ENCODE measurements around the gene PACSIN3. TPM values are rescaled to one million over a fixed set of nuclear protein-coding genes. Genes with fewer than 3 reads are reported as not detected.
A peak's percentile ranks its signal among the peaks of the same experiment; 100 is the strongest.
"Not testable (repeated sequence)": the region's sequence is repeated elsewhere in the genome, so short reads cannot be mapped to it uniquely, and the experiment has no call there.

The PACSIN3 gene
- total RNA-seq, 1 donor from 2014 or later = 69.4 TPM

DNA sequence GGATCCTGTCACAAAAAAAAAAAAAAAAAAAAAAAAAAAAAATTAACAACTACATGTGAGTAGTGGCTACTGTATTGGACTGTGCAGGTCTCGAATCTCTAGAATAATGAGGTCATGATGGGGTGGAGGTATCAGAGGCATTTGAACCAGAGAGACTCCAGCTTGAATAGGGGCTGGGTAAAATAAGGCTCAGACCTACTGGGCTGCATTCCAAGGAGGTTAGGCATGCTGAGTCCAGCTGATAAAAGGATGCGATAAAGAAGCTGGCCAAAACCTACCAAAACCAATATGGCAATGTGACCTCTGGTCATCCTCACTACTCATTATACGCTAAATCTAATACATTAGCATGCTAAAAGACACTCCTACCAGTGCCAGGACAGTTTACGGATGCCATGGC, 5.9 kb upstream of the PACSIN3 start:
- Mint-ChIP-seq H3K27me3 (ENCODE audit: low read depth) (no peaks in the 10 kb centered on the region), H3K9me3 (ENCODE audit: low read depth) (no peaks in the 10 kb centered on the region), H3K4me3 (ENCODE audit: unreplicated experiment) (no peak overlapping the region), H3K27ac (ENCODE audit: unreplicated experiment) (no peak overlapping the region), H3K4me1 (ENCODE audit: low read depth) (peaks cover 45% of the 10 kb centered on the region), H3K36me3 (ENCODE audit: low read depth) (no peaks in the 10 kb centered on the region)
- no peak for DNase-seq (ENCODE audit: low spot score)
- TF ChIP-seq, protein P1, sequence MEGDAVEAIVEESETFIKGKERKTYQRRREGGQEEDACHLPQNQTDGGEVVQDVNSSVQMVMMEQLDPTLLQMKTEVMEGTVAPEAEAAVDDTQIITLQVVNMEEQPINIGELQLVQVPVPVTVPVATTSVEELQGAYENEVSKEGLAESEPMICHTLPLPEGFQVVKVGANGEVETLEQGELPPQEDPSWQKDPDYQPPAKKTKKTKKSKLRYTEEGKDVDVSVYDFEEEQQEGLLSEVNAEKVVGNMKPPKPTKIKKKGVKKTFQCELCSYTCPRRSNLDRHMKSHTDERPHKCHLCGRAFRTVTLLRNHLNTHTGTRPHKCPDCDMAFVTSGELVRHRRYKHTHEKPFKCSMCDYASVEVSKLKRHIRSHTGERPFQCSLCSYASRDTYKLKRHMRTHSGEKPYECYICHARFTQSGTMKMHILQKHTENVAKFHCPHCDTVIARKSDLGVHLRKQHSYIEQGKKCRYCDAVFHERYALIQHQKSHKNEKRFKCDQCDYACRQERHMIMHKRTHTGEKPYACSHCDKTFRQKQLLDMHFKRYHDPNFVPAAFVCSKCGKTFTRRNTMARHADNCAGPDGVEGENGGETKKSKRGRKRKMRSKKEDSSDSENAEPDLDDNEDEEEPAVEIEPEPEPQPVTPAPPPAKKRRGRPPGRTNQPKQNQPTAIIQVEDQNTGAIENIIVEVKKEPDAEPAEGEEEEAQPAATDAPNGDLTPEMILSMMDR (IDR thresholded peaks at IDR 0.05) = no peak

DNA sequence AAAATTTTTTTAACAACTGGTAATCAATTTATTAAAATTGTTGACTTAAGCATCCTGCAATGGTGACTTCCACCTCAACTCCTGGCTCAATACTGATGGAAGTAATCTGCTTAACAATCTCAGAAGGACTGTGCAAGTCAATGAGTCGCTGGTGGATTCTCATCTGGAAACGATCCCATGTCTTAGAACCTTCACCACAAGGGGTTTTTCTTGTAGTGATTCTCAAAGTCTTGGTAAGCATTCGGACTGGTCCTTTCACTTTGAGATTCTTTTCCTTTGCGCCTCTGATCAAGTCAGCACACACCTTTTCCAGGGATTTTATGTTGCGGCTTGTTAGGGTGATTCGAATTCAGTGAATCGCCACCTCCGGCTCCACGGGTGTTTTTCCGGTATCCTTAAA, 4.9 kb upstream of the PACSIN3 start:
- peaks cover 51% of the 10 kb centered on the region for H3K4me1 Mint-ChIP-seq (ENCODE audit: low read depth)
- H3K27ac Mint-ChIP-seq (ENCODE audit: unreplicated experiment); H3K9me3 Mint-ChIP-seq (ENCODE audit: low read depth); H3K36me3 Mint-ChIP-seq (ENCODE audit: low read depth); DNase-seq (ENCODE audit: low spot score); H3K27me3 Mint-ChIP-seq (ENCODE audit: low read depth); H3K4me3 Mint-ChIP-seq (ENCODE audit: unreplicated experiment): not testable (repeated sequence)

DNA sequence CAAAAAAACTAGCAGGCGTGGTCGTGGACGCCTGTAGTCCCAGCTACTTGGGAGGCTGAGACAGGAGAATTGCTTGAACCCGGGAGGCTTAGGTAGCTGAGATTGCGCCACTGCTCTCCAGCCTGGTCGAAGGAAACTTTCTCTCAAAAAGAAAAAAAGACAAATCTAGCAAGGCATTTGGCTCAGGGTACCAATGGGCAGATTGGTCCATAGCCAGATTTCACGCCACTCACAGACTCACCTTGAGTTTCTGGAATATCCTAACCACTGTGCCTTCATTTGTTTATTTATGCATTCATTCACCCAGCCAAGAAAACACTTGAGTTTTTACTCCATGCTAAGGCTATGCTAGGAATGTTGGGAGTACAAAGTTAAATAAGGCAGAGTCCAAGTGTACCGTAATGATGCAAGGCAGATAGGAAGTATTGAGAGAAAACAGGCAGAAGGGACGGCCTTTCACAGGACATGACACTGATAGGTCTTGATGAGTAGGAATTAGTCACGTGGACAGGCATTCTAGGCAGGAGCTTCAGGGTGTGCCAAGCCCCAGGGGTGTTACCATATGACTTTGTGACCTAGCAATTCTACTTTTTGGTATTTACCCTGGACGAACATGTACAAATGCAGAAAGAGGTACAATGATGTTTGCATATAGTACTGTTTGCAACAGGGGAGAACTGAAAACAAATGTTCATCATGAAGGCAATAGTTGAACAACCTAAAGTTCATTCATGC, 3.0 kb upstream of the PACSIN3 start:
- DNase-seq (ENCODE audit: low spot score) = no peak
- no peak overlapping the region for H3K4me3 Mint-ChIP-seq (ENCODE audit: unreplicated experiment)
- H3K9me3 Mint-ChIP-seq (ENCODE audit: low read depth) = no peaks in the 10 kb centered on the region
- TF ChIP-seq, protein P1 (IDR thresholded peaks at IDR 0.05) = no peak
- peak overlapping the region; percentile 72 for H3K27ac Mint-ChIP-seq (ENCODE audit: unreplicated experiment)
- H3K27me3 Mint-ChIP-seq (ENCODE audit: low read depth) = no peaks in the 10 kb centered on the region
- peaks cover 52% of the 10 kb centered on the region for H3K4me1 Mint-ChIP-seq (ENCODE audit: low read depth)
- no peaks in the 10 kb centered on the region for H3K36me3 Mint-ChIP-seq (ENCODE audit: low read depth)

DNA sequence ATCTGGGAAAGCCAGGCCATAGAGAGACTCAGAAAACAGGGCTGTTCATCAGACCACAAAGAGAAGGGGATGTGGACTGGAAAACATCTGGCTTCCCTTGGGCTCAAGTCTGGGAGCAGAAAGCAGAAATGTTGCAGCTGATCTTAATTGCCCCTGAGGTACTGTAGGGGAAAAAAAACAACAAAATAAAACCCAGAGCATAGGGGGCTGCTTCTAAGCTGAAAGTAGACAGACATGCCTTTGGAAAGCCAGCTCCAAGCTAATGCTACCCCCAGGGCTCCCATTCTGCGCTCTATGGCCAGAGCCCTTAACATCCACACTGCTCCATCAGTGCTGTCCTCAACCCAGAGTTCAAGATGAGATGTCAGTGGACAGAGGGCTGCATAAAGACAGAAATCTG, 2.0 kb upstream of the PACSIN3 start:
- Mint-ChIP-seq H3K27ac (ENCODE audit: unreplicated experiment) (peak overlapping the region; percentile 85), H3K27me3 (ENCODE audit: low read depth) (no peaks in the 10 kb centered on the region), H3K4me1 (ENCODE audit: low read depth) (peaks cover 52% of the 10 kb centered on the region), H3K9me3 (ENCODE audit: low read depth) (no peaks in the 10 kb centered on the region), H3K36me3 (ENCODE audit: low read depth) (no peaks in the 10 kb centered on the region), H3K4me3 (ENCODE audit: unreplicated experiment) (no peak overlapping the region)
- TF ChIP-seq, protein P1 (IDR thresholded peaks at IDR 0.05) = no peak
- no peak for DNase-seq (ENCODE audit: low spot score)

DNA sequence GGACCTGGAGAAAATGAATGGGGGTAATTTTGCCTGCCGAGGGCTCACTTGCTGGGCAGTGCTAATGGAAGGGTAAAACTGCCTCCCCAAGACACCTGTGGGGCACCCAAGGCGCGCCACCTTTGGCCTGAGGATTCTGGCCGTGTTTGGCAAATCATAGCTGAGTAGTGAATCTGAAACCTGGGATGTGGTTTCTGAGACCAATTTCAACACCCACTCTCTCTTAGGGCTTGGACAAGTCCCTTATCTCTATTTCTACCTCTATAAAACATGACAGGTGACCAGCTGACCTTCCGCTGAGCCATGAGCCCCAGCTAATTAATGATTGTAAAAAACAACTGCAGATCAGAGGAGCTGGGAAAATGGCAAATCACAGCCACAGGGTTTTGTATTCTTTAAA, 1.5 kb upstream of the PACSIN3 start:
- H3K4me3 Mint-ChIP-seq (ENCODE audit: unreplicated experiment) = peak overlapping the region; percentile 66
- H3K36me3 Mint-ChIP-seq (ENCODE audit: low read depth) = no peaks in the 10 kb centered on the region
- peaks cover 49% of the 10 kb centered on the region for H3K4me1 Mint-ChIP-seq (ENCODE audit: low read depth)
- H3K9me3 Mint-ChIP-seq (ENCODE audit: low read depth) = no peaks in the 10 kb centered on the region
- DNase-seq (ENCODE audit: low spot score) = no peak
- H3K27me3 Mint-ChIP-seq (ENCODE audit: low read depth) = no peaks in the 10 kb centered on the region
- peak overlapping the region; percentile 85 for H3K27ac Mint-ChIP-seq (ENCODE audit: unreplicated experiment)
- TF ChIP-seq, protein P1 (IDR thresholded peaks at IDR 0.05) = no peak
